K562 (cell line): ENCODE results near the gene AKT3.

Experiments used
- KDM5B ChIP-seq: fragments of 200-600 bp; sonication (generic); IDR thresholded peaks from 2 replicates; pipeline ENCODE4 v1.6.1; 2012; ENCODE audit warnings: low read depth, mild to moderate bottlenecking, moderate library complexity, low read length, control low read depth, inconsistent platforms; ENCODE audit not compliant: insufficient replicate concordance
- MYNN ChIP-seq, 2 experiments: sonication (generic); formaldehyde crosslinking in 1 of 2; IDR thresholded peaks; 2 replicates each; pipeline versions ENCODE4 v1.5.0 to v1.6.1; 2016 to 2020; ENCODE audit warnings: antibody characterized with exemption in 1 of 2, missing genetic modification reagents in 1 of 2
- PHB ChIP-seq: fragments of 250-450 bp; sonication (Bioruptor Pico); IDR thresholded peaks from 2 replicates; pipeline ENCODE4 v1.5.0; 2021
- SP1 ChIP-seq: sonication (generic); formaldehyde crosslinking; IDR thresholded peaks from 2 replicates; pipeline ENCODE4 v1.8.1; 2022; ENCODE audit warnings: mild to moderate bottlenecking, missing genetic modification reagents

DNA sequence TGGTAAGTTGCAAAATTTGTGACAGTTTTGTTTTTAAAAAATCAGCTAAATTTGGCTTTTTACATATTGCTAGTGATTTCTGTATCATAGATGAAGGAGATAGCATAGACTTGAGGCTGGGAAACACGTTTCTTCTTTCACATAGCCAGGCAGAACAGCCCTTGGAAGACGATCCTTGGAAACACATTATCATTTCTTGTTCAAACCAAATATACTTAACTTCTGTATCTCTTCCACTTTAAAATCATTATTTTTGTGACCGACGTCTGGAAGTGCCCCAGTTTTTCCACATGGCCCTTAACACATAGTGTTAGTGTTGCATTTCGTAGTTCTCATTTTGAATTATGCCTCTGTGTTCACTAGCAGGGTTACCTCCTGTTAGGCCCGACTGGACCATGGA, 400.7 kb downstream of the AKT3 start:
- no peak for TF ChIP-seq KDM5B
- no peak for TF ChIP-seq MYNN (IDR thresholded peaks at IDR 0.05)
- no peak for TF ChIP-seq MYNN (CRISPR knock-in tag; IDR thresholded peaks at IDR 0.05)
- TF ChIP-seq PHB (CRISPR knock-in tag), result no peak
- no peak for TF ChIP-seq SP1 (CRISPR knock-in tag)
